ENCODE measurements around the gene SLC19A1.
"Not testable (repeated sequence)": the region's sequence is repeated elsewhere in the genome, so short reads cannot be mapped to it uniquely, and the experiment has no call there.

The SLC19A1 gene

GRCh38 chr21:45514311-45515021, 27.8 kb downstream of the SLC19A1 start:
- DNase-seq: no peak

- DNase-seq: no peak
Measured at GRCh38 chr21:45513741-45514310, 28.4 kb downstream of the SLC19A1 start.

- DNase-seq: no peak
Measured at GRCh38 chr21:45513003-45513717, 29.1 kb downstream of the SLC19A1 start.

GRCh38 chr21:45512626-45513002, 29.6 kb downstream of the SLC19A1 start:
- DNase-seq: no peak

- DNase-seq: no peak
Measured at GRCh38 chr21:45511661-45512431, 30.4 kb downstream of the SLC19A1 start.

GRCh38 chr21:45511007-45511406, 31.2 kb downstream of the SLC19A1 start:
- DNase-seq: no peak

GRCh38 chr21:45510466-45510955, 31.7 kb downstream of the SLC19A1 start:
- no peak for DNase-seq

- no peak for DNase-seq
Measured at GRCh38 chr21:45509566-45510465, 32.4 kb downstream of the SLC19A1 start.

- DNase-seq: no peak
Measured at GRCh38 chr21:45508607-45509565, 33.4 kb downstream of the SLC19A1 start.

- no peak for DNase-seq
Measured at GRCh38 chr21:45507888-45508508, 34.2 kb downstream of the SLC19A1 start.

GRCh38 chr21:45507523-45507875, 34.7 kb downstream of the SLC19A1 start:
- no peak for DNase-seq

GRCh38 chr21:45506836-45507522, 35.3 kb downstream of the SLC19A1 start:
- DNase-seq: no peak

- no peak for DNase-seq
Measured at GRCh38 chr21:45506241-45506817, 35.9 kb downstream of the SLC19A1 start.

- no peak for DNase-seq
Measured at GRCh38 chr21:45505416-45506021, 36.7 kb downstream of the SLC19A1 start.

GRCh38 chr21:45504516-45505415, 37.5 kb downstream of the SLC19A1 start:
- DNase-seq: no peak

- DNase-seq: no peak
Measured at GRCh38 chr21:45504021-45504515, 38.2 kb downstream of the SLC19A1 start.

GRCh38 chr21:45503226-45503625, 39.0 kb downstream of the SLC19A1 start:
- DNase-seq: not testable (repeated sequence)

- DNase-seq: no peak
Measured at GRCh38 chr21:45502600-45502999, 39.6 kb downstream of the SLC19A1 start.

All from NCI-H2081 treated with DMSO at 0.1 percent for 48 hours (cell line).